GM12892 (cell line): Measurements from ENCODE around the gene RBM10.

Experiments
- POLR2A ChIP-seq: IDR thresholded peaks from 2 replicates; pipeline ENCODE4 v1.6.1; 2011; ENCODE audit warnings: low read depth, low read length, control low read depth
- POLR2AphosphoS5 ChIP-seq: IDR thresholded peaks from 2 replicates; pipeline ENCODE4 v1.6.1; 2011; ENCODE audit warnings: low read depth, low read length, control low read depth
- TAF1 ChIP-seq: IDR thresholded peaks from 2 replicates; pipeline ENCODE4 v1.6.1; 2011; ENCODE audit warnings: low read depth, mild to moderate bottlenecking, control low read depth, low read length, borderline replicate concordance

DNA sequence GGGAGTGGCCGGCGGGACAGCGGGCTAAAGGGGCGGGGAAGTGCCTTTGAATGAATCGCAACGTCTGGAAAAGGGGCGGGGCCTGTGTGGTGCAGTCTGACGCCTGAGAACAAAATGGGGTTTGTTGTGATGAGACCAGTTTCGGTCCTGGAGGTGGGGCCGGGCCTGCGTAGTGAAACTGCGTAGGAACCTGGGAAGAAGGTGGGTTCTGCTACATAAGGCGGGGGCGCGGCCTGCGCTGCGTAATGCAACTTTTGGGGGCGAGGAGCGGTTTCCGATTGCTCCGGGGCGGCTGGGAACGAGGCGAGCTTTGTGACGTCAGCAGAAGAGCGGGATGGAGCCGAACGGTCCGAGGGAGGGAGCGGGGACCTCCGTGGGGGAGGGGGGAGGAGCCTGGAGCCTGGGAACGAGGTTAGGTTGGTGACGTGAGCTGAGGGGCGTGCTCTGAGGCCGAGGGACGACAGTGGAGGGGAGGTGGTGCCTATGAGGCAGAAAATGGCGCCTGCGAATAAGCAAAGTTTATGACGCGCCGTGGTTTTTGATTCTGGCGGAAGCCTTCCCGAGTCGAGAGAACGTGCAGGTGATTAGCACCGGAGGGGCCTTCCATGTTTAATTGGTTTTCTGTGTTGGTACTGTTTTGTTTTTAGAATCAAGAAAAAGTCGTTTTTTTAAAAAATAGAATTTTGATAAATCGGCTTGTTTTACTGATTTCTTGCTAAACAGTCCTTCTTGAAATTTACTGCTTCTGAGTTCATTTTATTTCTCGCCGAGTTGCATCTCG is 88.5 kb downstream of the RBM10 start:
- no peak; the same call in 1 of the 2 replicates for TF ChIP-seq POLR2A
- TF ChIP-seq POLR2AphosphoS5 = no peak
- TF ChIP-seq TAF1 = no peak
